AG09309 (cell line): ENCODE data around the gene OSBPL10.

Source experiments
- DNase-seq: peaks from one replicate; pipeline ENCODE4 v3.0.0-alpha.2; 2010; ENCODE audit warnings: low read depth
- H3K4me3 ChIP-seq: 2 replicates; pipeline ENCODE4 v1.5.1; 2011; ENCODE audit warnings: mild to moderate bottlenecking, low read depth, low read length, moderate library complexity; ENCODE audit not compliant: control insufficient read depth
- TF ChIP-seq, protein P1 (sequence below): IDR thresholded peaks from 2 replicates; pipeline ENCODE4 v1.5.1; 2011; ENCODE audit warnings: mild to moderate bottlenecking, low read depth, low read length, inconsistent platforms; ENCODE audit not compliant: insufficient read depth, control insufficient read depth; ENCODE audit errors: missing control alignments

Gene OSBPL10

GRCh38 chr3:31973081-31973480, 8.0 kb downstream of the OSBPL10 start:
- no peak overlapping the region for H3K4me3 ChIP-seq
- no peak for DNase-seq
- TF ChIP-seq, protein P1, sequence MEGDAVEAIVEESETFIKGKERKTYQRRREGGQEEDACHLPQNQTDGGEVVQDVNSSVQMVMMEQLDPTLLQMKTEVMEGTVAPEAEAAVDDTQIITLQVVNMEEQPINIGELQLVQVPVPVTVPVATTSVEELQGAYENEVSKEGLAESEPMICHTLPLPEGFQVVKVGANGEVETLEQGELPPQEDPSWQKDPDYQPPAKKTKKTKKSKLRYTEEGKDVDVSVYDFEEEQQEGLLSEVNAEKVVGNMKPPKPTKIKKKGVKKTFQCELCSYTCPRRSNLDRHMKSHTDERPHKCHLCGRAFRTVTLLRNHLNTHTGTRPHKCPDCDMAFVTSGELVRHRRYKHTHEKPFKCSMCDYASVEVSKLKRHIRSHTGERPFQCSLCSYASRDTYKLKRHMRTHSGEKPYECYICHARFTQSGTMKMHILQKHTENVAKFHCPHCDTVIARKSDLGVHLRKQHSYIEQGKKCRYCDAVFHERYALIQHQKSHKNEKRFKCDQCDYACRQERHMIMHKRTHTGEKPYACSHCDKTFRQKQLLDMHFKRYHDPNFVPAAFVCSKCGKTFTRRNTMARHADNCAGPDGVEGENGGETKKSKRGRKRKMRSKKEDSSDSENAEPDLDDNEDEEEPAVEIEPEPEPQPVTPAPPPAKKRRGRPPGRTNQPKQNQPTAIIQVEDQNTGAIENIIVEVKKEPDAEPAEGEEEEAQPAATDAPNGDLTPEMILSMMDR: no peak

DNA sequence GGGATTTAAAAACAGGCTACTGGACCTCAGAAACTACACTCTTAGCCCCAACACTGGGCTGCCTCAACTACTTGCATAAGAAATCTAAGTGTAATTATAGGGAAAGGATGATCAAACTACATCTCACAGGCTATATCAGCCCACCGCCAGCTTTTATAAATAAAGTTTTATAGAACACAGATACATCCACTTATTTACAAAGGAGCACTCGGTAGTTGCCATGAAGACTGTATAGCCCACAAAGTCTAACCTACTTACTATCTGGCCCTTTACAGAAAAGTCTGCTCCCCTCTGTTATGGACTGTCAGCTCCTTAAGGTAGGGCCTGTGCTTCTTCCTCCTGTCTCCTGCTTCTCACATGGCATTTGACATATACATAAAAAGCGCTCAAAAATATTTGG, 9.5 kb downstream of the OSBPL10 start:
- TF ChIP-seq, protein P1: no peak
- H3K4me3 ChIP-seq: no peak overlapping the region
- DNase-seq: no peak

DNA sequence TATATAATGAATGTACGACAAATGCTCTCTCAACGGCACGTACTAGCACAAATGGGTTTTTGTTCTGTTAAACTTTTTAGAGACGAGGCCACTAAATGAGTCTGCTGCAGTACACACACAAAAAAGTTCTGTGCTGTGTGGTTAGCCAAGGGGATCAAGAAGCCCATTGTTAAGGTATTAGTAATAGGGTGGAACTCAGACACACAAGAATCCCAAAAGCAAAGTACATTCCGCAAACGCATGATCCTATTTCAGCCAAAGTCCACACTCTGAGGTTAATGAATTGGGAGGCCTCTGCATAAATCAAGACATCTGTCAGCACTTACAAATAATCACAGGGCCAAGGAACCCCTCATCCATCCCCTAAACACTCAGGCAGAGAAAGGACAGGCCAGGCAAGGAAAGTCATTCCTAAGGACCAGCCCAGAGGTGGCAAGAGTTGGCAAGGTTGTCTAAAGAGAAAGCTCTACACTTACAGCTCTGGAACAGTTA, 12.1 kb downstream of the OSBPL10 start:
- peak; percentile 94 for DNase-seq
- no peak overlapping the region for H3K4me3 ChIP-seq
- TF ChIP-seq, protein P1: no peak

GRCh38 chr3:31968369-31968926, 12.6 kb downstream of the OSBPL10 start:
- TF ChIP-seq, protein P1: no peak
- H3K4me3 ChIP-seq: no peak overlapping the region
- DNase-seq: peak; percentile 64

- no peak for DNase-seq
- TF ChIP-seq, protein P1: no peak
- no peak overlapping the region for H3K4me3 ChIP-seq
These were observed 13.5 kb downstream of the OSBPL10 start for GRCh38 chr3:31967592-31967991.

DNA sequence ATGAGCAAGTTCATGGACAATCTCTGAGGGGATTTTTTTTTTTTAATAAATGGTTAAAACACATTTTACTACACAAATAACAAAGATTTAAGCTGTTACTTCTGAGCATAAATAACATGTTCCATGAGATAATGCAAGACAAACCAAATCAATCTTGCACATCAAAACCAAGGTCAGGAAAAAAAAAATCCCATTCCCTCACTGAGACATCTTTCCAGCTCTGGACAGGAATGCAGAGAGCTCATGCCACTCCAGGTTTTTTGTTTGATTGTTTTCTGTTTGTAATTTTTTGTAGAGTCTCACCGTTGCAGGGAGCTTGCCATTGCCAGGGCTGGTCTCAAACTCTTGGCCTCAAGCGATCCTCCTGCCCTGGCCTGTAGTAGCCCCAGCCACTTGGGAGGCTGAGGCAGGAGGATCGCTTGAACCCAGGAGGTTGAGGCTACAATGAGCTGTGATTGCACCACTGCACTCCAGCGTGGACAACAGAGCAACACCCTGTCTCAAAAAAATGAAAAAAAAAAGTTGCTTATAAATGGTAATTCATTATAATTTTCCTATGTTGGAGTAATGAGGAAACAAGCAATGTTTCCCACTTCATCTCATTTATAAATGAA, 14.0 kb downstream of the OSBPL10 start:
- TF ChIP-seq, protein P1: no peak
- no peak overlapping the region for H3K4me3 ChIP-seq
- no peak for DNase-seq
